Neural cell (in vitro differentiated cells): ENCODE measurements around the gene SLC47A1. TPM values are rescaled to one million over a fixed set of nuclear protein-coding genes. Genes with fewer than 3 reads are reported as not detected.

Experiments used
- H2AFZ ChIP-seq: fragments of 200-600, 300-800 bp; sonication (generic), shearing (Covaris generic); 2 replicates; pipeline ENCODE4 v1.6.0; 2014; ENCODE audit warnings: low read depth, mild to moderate bottlenecking, antibody characterized with exemption, low read length, moderate library complexity
- H3F3A ChIP-seq: fragments of 200-600 bp; shearing (Covaris generic); 2 replicates; pipeline ENCODE4 v1.6.1; 2016; ENCODE audit warnings: mild to moderate bottlenecking, moderate library complexity, mixed read lengths, antibody characterized with exemption, low read length; ENCODE audit not compliant: insufficient read depth, poor library complexity, severe bottlenecking
- H3K27ac ChIP-seq: fragments of 200-600, 300-800 bp; sonication (generic), shearing (Covaris generic); 2 replicates; pipeline ENCODE4 v1.5.1; 2014; ENCODE audit warnings: mild to moderate bottlenecking, low read length, moderate library complexity
- H3K27me3 ChIP-seq: fragments of 300-800, 200-600 bp; sonication (generic), shearing (Covaris generic); 2 replicates; pipeline ENCODE4 v1.6.0; 2014; ENCODE audit warnings: mild to moderate bottlenecking, low read depth, low read length, moderate library complexity; ENCODE audit not compliant: insufficient read depth
- H3K36me3 ChIP-seq: fragments of 300-800, 200-600 bp; sonication (generic), shearing (Covaris generic); 2 replicates; pipeline ENCODE4 v1.5.1; 2014; ENCODE audit warnings: mild to moderate bottlenecking, antibody characterized with exemption, low read length, moderate library complexity; ENCODE audit not compliant: insufficient read depth
- H3K4me2 ChIP-seq: fragments of 300-800, 200-600 bp; sonication (generic), shearing (Covaris generic); 2 replicates; pipeline ENCODE4 v1.6.0; 2014; ENCODE audit warnings: mild to moderate bottlenecking, low read length
- H3K4me3 ChIP-seq: fragments of 300-800, 200-600 bp; sonication (generic), shearing (Covaris generic); 2 replicates; pipeline ENCODE4 v1.5.1; 2014; ENCODE audit warnings: mild to moderate bottlenecking, low read length, moderate library complexity
- H3K79me2 ChIP-seq: fragments of 200-600 bp; shearing (Covaris generic); replicated peaks from 2 replicates; pipeline ENCODE4 v1.6.0; 2014; ENCODE audit warnings: mild to moderate bottlenecking, low read length, moderate library complexity; ENCODE audit not compliant: insufficient read depth
- H3K9ac ChIP-seq: fragments of 300-800, 200-600 bp; sonication (generic), shearing (Covaris generic); 2 replicates; pipeline ENCODE4 v1.6.1; 2016; ENCODE audit warnings: mild to moderate bottlenecking, low read length, mixed read lengths
- H3K9me2 ChIP-seq: fragments of 200-600 bp; shearing (Covaris generic); 2 replicates; pipeline ENCODE4 v1.6.1; 2016; ENCODE audit warnings: mild to moderate bottlenecking, low read length, mixed read lengths; ENCODE audit not compliant: insufficient read depth
- H3K9me3 ChIP-seq: fragments of 200-600, 300-800 bp; sonication (generic), shearing (Covaris generic); 2 replicates; pipeline ENCODE4 v1.6.1; 2016; ENCODE audit warnings: mild to moderate bottlenecking, mixed run types, low read length, moderate library complexity, mixed read lengths
- H4K20me1 ChIP-seq: fragments of 200-600 bp; shearing (Covaris generic); 2 replicates; pipeline ENCODE4 v1.6.1; 2016; ENCODE audit warnings: mild to moderate bottlenecking, mixed run types; ENCODE audit not compliant: insufficient read depth
- CTCF ChIP-seq: fragments of 450-650 bp; IDR thresholded peaks from 2 replicates; pipeline ENCODE4 v1.5.1; 2014; ENCODE audit warnings: antibody characterized with exemption, mild to moderate bottlenecking, moderate library complexity; ENCODE audit not compliant: poor library complexity, severe bottlenecking
- EP300 ChIP-seq: fragments of 450-650 bp; conservative IDR thresholded peaks from 2 replicates; pipeline ENCODE4 v1.6.1; 2014; ENCODE audit warnings: antibody characterized with exemption, mild to moderate bottlenecking, moderate library complexity; ENCODE audit not compliant: poor library complexity, severe bottlenecking
- EZH2 ChIP-seq: fragments of 200-600, 300-800 bp; shearing (Covaris generic), sonication (generic); IDR thresholded peaks from 2 replicates; pipeline ENCODE4 v1.6.1; 2014; ENCODE audit warnings: antibody characterized with exemption, low read length, borderline replicate concordance, mild to moderate bottlenecking; ENCODE audit not compliant: insufficient read depth, poor library complexity, severe bottlenecking
- MXI1 ChIP-seq: fragments of 450-650 bp; conservative IDR thresholded peaks from 2 replicates; pipeline ENCODE4 v1.6.1; 2014; ENCODE audit warnings: antibody characterized with exemption, mild to moderate bottlenecking; ENCODE audit not compliant: poor library complexity, severe bottlenecking
- POLR2AphosphoS5 ChIP-seq: IDR thresholded peaks from 2 replicates; pipeline ENCODE4 v1.6.1; 2012
- RAD21 ChIP-seq: fragments of 450-650 bp; conservative IDR thresholded peaks from 2 replicates; pipeline ENCODE4 v1.6.1; 2014; ENCODE audit warnings: antibody characterized with exemption, mild to moderate bottlenecking, moderate library complexity
- REST ChIP-seq: IDR thresholded peaks from 2 replicates; pipeline ENCODE4 v1.6.1; 2012; ENCODE audit warnings: borderline replicate concordance
- SMC3 ChIP-seq: fragments of 450-650 bp; conservative IDR thresholded peaks from 2 replicates; pipeline ENCODE4 v1.6.1; 2014; ENCODE audit warnings: antibody characterized with exemption, mild to moderate bottlenecking, moderate library complexity; ENCODE audit not compliant: poor library complexity
- TAF1 ChIP-seq: IDR thresholded peaks from 2 replicates; pipeline ENCODE4 v1.6.1; 2012; ENCODE audit warnings: low read depth
- polyA plus RNA-seq: library from polyadenylated mRNA; depleted of rRNA; stranded (reverse); fragments of >200 nt; gene quantifications from 2 replicates; pipeline ENCODE4 v1.2.3, GENCODE V29; 2014

Gene SLC47A1
- polyA plus RNA-seq, 1 donor from 2014 or later, result not detected

- H3K36me3 ChIP-seq, result no peaks in the 10 kb centered on the region
- H3K9ac ChIP-seq, result no peak overlapping the region
- H2AFZ ChIP-seq, result no peak overlapping the region
- H3K9me3 ChIP-seq, result no peaks in the 10 kb centered on the region
- H3F3A ChIP-seq, result no peaks in the 10 kb centered on the region
- H3K9me2 ChIP-seq, result no peaks in the 10 kb centered on the region
- H3K27me3 ChIP-seq, result no peaks in the 10 kb centered on the region
- H4K20me1 ChIP-seq, result no peaks in the 10 kb centered on the region
- H3K4me3 ChIP-seq, result no peak overlapping the region
- H3K27ac ChIP-seq, result no peak overlapping the region
- no peak overlapping the region for H3K4me2 ChIP-seq
- H3K79me2 ChIP-seq, result no peaks in the 10 kb centered on the region
- TF ChIP-seq TAF1 (no peak), MXI1 (no peak), EZH2 (no peak), POLR2AphosphoS5 (no peak), CTCF (no peak), RAD21 (no peak), REST (no peak), SMC3 (no peak), EP300 (no peak)
Measured at GRCh38 chr17:19492141-19492540, 41.5 kb upstream of the SLC47A1 start.

- Histone ChIP-seq H3K9me3 (no peaks in the 10 kb centered on the region), H3K9me2 (no peaks in the 10 kb centered on the region), H4K20me1 (no peaks in the 10 kb centered on the region), H3K36me3 (no peaks in the 10 kb centered on the region), H3K27me3 (no peaks in the 10 kb centered on the region), H3K27ac (no peak overlapping the region), H3K4me2 (no peak overlapping the region), H3F3A (no peaks in the 10 kb centered on the region), H3K9ac (no peak overlapping the region), H3K79me2 (no peaks in the 10 kb centered on the region), H3K4me3 (no peak overlapping the region), H2AFZ (no peak overlapping the region)
- TF ChIP-seq POLR2AphosphoS5 (no peak), CTCF (no peak), SMC3 (no peak), RAD21 (no peak), EZH2 (no peak), EP300 (no peak), REST (no peak), MXI1 (no peak), TAF1 (no peak)
Measured at GRCh38 chr17:19494961-19495806, 38.5 kb upstream of the SLC47A1 start.
